Caco-2 (cell line): ENCODE measurements around the gene CHD1L. TPM values are rescaled to one million over a fixed set of nuclear protein-coding genes. Genes with fewer than 3 reads are reported as not detected.

ENCODE experiments used
- BruUV-seq: library from RNA; stranded (reverse); fragments of 400-500 nt; replicated peaks from 2 replicates; lab custom pipeline; 2021; lab: Mats Ljungman, UMichigan
- CTCF ChIA-PET: fragments of 300-600 bp; sonication (Branson Sonifier 250); formaldehyde crosslinking; loops from one replicate; lab custom pipeline; 2022; ENCODE audit warnings: antibody characterized with exemption; lab: Charles Lee
- POLR2A ChIA-PET: fragments of 300-600 bp; sonication (Branson Sonifier 250); formaldehyde crosslinking; loops from one replicate; lab custom pipeline; 2022; ENCODE audit warnings: antibody characterized with exemption; lab: Charles Lee
- DNase-seq, 2 experiments: peaks; one replicate each; pipeline versions ENCODE4 v3.0.0 to v3.0.0-alpha.2; 2020 to 2022
- H3K27me3 ChIP-seq: replicated peaks from 2 replicates; pipeline ENCODE4 v1.6.0; 2011; ENCODE audit warnings: low read length; ENCODE audit not compliant: control insufficient read depth, insufficient read depth
- H3K36me3 ChIP-seq: 2 replicates; pipeline ENCODE4 v1.5.1; 2011; ENCODE audit warnings: low read length; ENCODE audit not compliant: control insufficient read depth, insufficient read depth
- H3K4me1 ChIP-seq: fragments of 250-450 bp; sonication (Bioruptor Pico); 2 replicates; pipeline ENCODE4 v1.5.1; 2020; ENCODE audit warnings: mild to moderate bottlenecking
- H3K4me3 ChIP-seq: 2 replicates; pipeline ENCODE4 v1.5.1; 2011; ENCODE audit warnings: low read depth, mild to moderate bottlenecking, control low read depth, low read length
- H3K9me3 ChIP-seq: fragments of 250-450 bp; sonication (Bioruptor Pico); 2 replicates; pipeline ENCODE4 v1.5.1; 2020; ENCODE audit warnings: mild to moderate bottlenecking, moderate library complexity
- H3K27ac Mint-ChIP-seq: one replicate; pipeline ENCODE4 v1.8.0; 2022; ENCODE audit warnings: mixed read lengths; ENCODE audit not compliant: unreplicated experiment
- H3K27me3 Mint-ChIP-seq: one replicate; pipeline ENCODE4 v1.8.0; 2022; ENCODE audit warnings: mixed read lengths; ENCODE audit not compliant: insufficient read depth, unreplicated experiment
- H3K36me3 Mint-ChIP-seq: one replicate; pipeline ENCODE4 v1.8.0; 2022; ENCODE audit warnings: mild to moderate bottlenecking, mixed read lengths; ENCODE audit not compliant: insufficient read depth, unreplicated experiment
- H3K4me1 Mint-ChIP-seq: one replicate; pipeline ENCODE4 v1.8.0; 2022; ENCODE audit warnings: low read depth, mixed read lengths; ENCODE audit not compliant: unreplicated experiment
- H3K4me3 Mint-ChIP-seq: one replicate; pipeline ENCODE4 v1.8.0; 2022; ENCODE audit warnings: mild to moderate bottlenecking, moderate library complexity, mixed read lengths; ENCODE audit not compliant: unreplicated experiment
- H3K9me3 Mint-ChIP-seq: one replicate; pipeline ENCODE4 v1.8.0; 2022; ENCODE audit warnings: mixed read lengths; ENCODE audit not compliant: unreplicated experiment
- CTCF ChIP-seq, 2 experiments: fragments of 200-600 bp in 1 of 2; IDR thresholded peaks; 1 replicate in 1 of 2; 2 replicates in 1 of 2; pipeline versions ENCODE4 v1.5.1 to v1.8.0; 2011 to 2022; ENCODE audit warnings: antibody characterized with exemption in 1 of 2, control low read depth in 1 of 2, inconsistent platforms in 1 of 2, low read depth in 1 of 2, low read length in 1 of 2, mild to moderate bottlenecking in 1 of 2, moderate library complexity in 1 of 2; ENCODE audit not compliant: insufficient read depth in 1 of 2, severe bottlenecking in 1 of 2, unreplicated experiment in 1 of 2
- intact Hi-C: fragments of 100-400 bp; cut with micrococcal nuclease; formaldehyde crosslinking; loops from one replicate; pipeline ENCODE4 v1.10.0; 2022; ENCODE audit not compliant: unreplicated experiment
- total RNA-seq: library from RNA; stranded (reverse); gene quantifications from 2 replicates; pipeline ENCODE4 v1.2.3, GENCODE V29; 2022

Gene CHD1L
- total RNA-seq, 1 experiment from 2014 or later = 56.2 TPM

GRCh38 chr1:147267711-147268110 is 25.2 kb downstream of the CHD1L start:
- CTCF ChIA-PET = no interaction called here
- Mint-ChIP-seq H3K36me3 (peaks cover 56% of the 10 kb centered on the region), H3K4me1 (no peaks in the 10 kb centered on the region)

GRCh38 chr1:147270721-147271120 is 28.2 kb downstream of the CHD1L start:
- ChIA-PET CTCF (no interaction called here), POLR2A (no interaction called here)
- no TSS peak for BruUV-seq
- Mint-ChIP-seq H3K27me3 (no peaks in the 10 kb centered on the region), H3K36me3 (peaks cover 58% of the 10 kb centered on the region), H3K9me3 (no peaks in the 10 kb centered on the region), H3K4me3 (no peak overlapping the region), H3K4me1 (no peaks in the 10 kb centered on the region), H3K27ac (no peak overlapping the region)
- no peaks in the 10 kb centered on the region for H3K27me3 ChIP-seq
- intact Hi-C loops = loop anchor here (1.0 kb wide), 1 partner anchor 221 kb away; no protein-coding TSS in a partner anchor
- TF ChIP-seq CTCF (IDR thresholded peaks at IDR 0.05; ENCODE audit: insufficient read depth in 1 of 2, low read depth in 1 of 2, low read length in 1 of 2, severe bottlenecking in 1 of 2, unreplicated experiment in 1 of 2) = no peak
- no peak for DNase-seq
- H3K4me3 ChIP-seq = no peak overlapping the region
- peaks cover 3% of the 10 kb centered on the region; the same call in 1 of the 2 replicates for H3K36me3 ChIP-seq
- H3K9me3 ChIP-seq = no peaks in the 10 kb centered on the region
- no peaks in the 10 kb centered on the region for H3K4me1 ChIP-seq

More at GRCh38 chr1:147267711-147268110, 25.2 kb downstream of the CHD1L start:
- Histone ChIP-seq H3K4me1 (no peaks in the 10 kb centered on the region), H3K27me3 (no peaks in the 10 kb centered on the region), H3K9me3 (no peaks in the 10 kb centered on the region), H3K36me3 (peaks cover 2% of the 10 kb centered on the region), H3K4me3 (no peak overlapping the region)
- H3K27ac Mint-ChIP-seq = no peak overlapping the region
- no peaks in the 10 kb centered on the region for H3K27me3 Mint-ChIP-seq
- TF ChIP-seq CTCF (IDR thresholded peaks at IDR 0.05; ENCODE audit: insufficient read depth in 1 of 2, low read depth in 1 of 2, low read length in 1 of 2, severe bottlenecking in 1 of 2, unreplicated experiment in 1 of 2) = no peak
- no peaks in the 10 kb centered on the region for H3K9me3 Mint-ChIP-seq
- POLR2A ChIA-PET = no interaction called here
- no peak overlapping the region for H3K4me3 Mint-ChIP-seq
- no peak for DNase-seq
- intact Hi-C loops = no loop called here
- BruUV-seq = no TSS peak

GRCh38 chr1:147272042-147272441 is 29.6 kb downstream of the CHD1L start:
- BruUV-seq = no TSS peak
- POLR2A ChIA-PET = no interaction called here
- no peak overlapping the region for H3K27ac Mint-ChIP-seq
- no peak overlapping the region for H3K4me3 Mint-ChIP-seq
- H3K9me3 ChIP-seq = no peaks in the 10 kb centered on the region
- no peaks in the 10 kb centered on the region for H3K4me1 Mint-ChIP-seq
- CTCF ChIA-PET = interaction anchor here (0.5 to 0.6 kb wide), 2 partner anchors 178 to 278 kb away, joined by 4 to 5 read pairs; no protein-coding TSS in a partner anchor
- TF ChIP-seq CTCF (IDR thresholded peaks at IDR 0.05; ENCODE audit: insufficient read depth in 1 of 2, low read depth in 1 of 2, low read length in 1 of 2, severe bottlenecking in 1 of 2, unreplicated experiment in 1 of 2) = no peak
- no peaks in the 10 kb centered on the region for H3K27me3 Mint-ChIP-seq
- DNase-seq = no peak
- no peaks in the 10 kb centered on the region for H3K9me3 Mint-ChIP-seq
- no peaks in the 10 kb centered on the region for H3K4me1 ChIP-seq
- H3K36me3 Mint-ChIP-seq = peaks cover 59% of the 10 kb centered on the region
- H3K4me3 ChIP-seq = no peak overlapping the region
- H3K27me3 ChIP-seq = no peaks in the 10 kb centered on the region
- intact Hi-C loops = no loop called here
- H3K36me3 ChIP-seq = peaks cover 5% of the 10 kb centered on the region; the same call in 1 of the 2 replicates
